Stimulated activated CD8-positive, alpha-beta memory T cell treated with anti-CD3 and anti-CD28 coated beads, Interleukin-15, amount 100 ng/mL, for 1 hour (primary cell): ENCODE data around the gene UBE2E1.

Experiments
- DNase-seq: peaks from one replicate; pipeline ENCODE4 v3.0.0-alpha.2; 2020; ENCODE audit warnings: low read depth

UBE2E1 gene

DNA sequence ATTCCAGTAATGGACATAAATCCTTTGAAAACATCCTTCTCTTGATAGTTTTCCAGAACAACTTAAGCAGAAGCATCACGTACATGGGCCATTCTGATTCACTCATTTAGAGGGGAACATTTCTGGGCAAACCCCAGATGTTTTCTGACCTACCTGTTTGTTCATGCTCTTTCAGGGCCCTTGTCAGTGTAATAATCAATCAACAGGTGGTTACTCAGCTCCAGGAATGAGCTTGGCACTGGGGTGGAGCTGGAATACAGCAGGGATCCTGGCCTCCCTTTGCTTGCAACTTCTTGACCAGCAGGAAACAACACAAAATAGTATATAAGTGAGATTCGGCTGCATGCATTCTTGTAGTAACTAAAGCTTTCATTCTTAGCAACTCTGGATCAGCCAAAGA, 9.2 kb upstream of the UBE2E1 start:
- DNase-seq: no peak

DNA sequence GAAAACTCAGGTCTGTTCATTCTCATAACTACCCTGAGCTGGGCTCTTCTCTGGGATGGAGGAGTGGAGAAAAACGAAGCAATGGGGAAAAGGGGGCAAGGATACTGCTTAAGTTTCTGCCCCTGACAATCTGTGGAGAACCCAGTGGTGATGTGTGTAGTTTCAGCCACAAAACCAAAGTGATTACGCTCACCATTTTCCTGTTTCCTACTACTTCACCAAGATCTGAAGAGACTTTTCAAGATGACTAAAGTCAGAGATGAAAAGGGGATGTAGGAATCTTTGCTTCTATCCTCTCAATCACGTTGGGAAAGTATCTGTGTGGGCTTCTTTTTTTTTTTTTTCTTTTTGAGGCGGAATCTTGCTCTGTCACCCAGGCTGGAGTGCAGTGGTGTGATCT, 8.3 kb upstream of the UBE2E1 start:
- no peak for DNase-seq

DNA sequence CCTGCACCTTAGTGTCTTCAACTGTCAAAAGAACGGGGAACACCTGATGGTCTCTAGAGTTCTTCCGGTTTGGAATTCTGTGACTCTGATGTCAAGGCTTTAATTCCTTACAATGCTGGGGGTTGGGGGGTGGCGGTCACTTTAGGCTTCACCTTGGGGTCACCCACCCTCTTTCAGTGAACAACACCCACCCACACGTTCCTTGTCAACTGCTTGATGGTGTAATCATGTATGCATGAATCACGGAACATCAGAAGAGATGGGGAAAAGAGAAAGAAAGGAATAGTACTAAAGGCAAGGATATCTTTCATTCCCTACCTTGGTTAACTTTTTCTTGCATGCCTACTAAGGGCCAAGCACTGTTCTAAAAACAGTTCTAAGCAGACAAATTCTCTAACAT, 7.3 kb upstream of the UBE2E1 start:
- no peak for DNase-seq

DNA sequence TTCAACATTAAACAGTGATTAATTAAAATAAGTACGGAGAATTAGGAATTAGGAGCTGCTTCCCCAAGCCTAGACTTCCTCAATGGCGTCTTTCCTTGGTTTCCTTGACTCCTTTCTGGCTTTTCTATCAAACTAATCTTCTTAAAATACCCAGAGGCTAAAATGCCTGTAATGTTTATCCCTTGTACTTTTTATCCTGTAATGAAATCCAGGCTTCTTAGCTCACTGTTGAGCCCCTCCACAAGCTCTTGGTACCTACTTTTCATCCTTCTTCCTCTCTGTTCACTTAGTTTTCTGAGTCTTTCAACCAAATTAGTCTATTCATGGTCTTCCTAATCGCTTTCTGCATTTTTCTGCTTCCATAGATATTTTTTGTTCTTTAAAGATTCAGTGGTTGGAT, 6.9 kb upstream of the UBE2E1 start:
- no peak for DNase-seq

DNA sequence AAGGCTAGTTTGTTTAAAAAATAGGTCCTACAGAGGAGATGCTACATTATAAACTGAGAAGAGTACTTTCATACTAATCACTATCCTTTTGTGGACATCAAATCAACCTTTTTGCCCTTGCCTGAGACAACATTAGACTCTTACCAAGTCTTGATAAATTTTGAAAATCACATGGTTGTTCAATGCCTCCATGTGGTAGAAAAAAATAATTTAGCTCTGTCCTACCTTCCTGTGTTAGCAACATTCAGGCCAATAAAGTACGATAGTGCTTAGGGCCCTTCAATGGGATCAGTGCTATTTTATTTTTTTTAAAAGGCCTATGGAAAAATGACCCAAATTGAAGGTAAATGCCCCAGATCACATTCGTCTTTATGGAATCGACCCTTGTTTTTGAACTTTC, 5.0 kb upstream of the UBE2E1 start:
- DNase-seq: no peak

DNA sequence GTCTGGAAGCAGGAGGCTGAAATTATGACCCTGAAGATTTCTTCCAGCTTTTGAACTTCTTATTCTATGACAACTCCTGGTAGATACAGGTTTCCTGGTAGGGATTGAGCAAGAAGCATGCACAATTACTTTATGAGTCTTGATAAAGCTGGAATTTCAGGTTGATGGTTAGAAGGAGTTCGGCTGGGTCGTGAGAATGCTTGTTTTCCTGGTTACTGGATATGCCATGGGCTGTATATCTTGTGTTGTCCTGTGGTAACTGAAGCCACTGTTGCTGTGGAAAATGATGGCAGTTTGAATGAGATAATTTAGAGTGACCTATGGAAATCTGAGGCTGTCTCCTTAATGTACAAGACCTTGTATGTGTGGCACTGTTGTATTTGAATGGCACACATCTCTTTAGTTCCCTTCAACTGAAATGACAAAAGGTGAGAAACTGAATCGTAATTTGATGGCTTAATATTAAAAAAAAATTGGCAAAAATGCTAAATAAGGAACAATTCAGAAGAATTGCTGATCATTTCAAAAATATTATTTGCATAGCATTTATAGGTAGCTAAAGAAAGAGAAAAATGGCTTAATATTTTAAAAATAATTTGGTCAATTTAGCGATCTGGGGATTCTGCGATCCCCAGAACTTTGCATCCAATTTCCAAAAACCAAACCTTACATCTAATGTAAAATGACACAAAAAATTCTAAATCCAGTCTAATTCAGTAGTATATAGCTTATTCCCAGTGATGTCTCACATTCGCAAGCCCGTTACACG, 1.1 kb upstream of the UBE2E1 start:
- DNase-seq: no peak

DNA sequence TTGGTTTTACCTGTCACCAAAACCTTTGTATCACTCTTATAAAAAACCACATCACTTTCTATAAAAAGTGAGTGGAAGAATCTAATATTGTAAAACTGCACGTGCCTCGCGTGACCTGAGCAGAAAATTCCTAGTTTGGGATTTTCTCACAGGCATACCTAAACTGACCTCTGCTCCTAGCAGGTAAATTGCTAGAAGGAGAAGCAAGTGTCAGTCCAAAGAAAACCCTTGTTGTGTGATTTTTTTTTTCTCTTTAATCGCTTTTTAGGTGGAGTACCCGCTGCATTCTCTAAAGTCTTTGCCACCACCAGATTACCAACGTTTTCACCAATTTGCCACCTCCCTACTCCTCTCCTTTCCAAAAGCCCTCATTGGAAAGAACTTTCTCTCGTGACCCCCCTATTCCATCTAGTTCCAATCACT, 534 bp upstream of the UBE2E1 start:
- no peak for DNase-seq

DNA sequence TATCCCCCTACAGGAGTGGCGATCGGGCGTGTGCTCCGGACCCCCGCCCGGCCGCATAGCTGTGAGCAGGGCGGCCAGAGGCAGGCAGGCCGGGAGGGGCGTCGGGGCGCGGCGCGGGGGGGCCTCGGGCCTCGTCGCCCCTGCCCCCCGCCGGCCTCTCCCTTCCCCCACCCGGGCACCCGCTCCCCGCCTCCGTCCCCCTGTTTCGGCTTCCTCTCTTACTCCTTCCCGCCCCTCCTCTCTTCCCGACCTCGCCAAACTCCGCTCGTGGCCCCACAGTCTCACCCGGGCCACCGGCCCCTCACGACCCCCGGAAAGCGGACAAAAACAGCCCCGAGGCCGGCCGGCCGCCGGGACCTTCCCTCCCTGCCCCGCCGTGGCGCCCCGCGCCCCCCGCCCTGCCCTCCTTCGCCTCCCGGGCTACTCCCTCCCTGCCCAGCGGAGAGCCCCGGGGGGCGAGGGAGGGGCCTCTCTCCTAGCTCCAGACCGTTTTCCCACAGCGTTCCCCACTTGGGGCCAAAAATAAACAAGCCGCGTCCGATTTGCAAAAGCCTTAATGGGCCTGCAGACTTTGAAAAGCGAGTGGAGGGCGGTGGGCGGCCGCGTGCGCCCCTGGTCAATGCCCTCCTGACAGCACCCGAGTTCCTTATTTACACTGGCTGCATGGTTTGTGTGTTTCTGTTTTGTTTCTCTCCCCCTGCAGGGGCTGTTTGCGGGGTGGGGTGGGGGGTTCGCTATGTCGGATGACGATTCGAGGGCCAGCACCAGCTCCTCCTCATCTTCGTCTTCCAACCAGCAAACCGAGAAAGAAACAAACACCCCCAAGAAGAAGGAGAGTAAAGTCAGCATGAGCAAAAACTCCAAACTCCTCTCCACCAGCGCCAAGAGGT, 1.0 kb downstream of the UBE2E1 start:
- no peak for DNase-seq

DNA sequence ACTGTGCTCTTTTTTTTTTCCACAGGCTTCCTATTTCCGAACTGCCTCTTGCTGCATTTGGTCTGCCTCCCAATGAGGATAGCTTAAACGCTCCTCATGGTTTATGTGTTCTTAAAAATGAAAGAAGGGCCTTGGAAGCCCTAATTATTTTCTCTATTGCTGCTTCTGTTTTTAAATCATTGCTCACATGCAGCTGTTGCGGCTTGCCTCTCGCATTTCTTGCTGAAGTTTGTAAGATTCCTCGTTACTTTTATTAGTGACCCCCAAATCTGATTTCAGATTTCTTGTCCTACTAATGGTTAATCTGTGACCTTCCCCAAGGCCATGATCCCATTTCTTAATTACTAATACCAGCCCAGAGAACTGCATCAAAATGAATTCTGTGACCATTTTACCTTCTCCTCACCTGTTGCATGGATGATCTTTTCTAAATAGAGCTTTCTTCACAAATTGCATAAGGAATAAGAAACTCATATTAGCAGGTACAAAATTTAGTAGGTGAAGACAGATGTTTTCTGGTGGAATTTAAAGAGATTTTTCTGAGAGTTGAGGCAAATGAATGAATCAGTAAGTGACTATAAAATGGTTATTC, 1.8 kb downstream of the UBE2E1 start:
- DNase-seq: no peak

DNA sequence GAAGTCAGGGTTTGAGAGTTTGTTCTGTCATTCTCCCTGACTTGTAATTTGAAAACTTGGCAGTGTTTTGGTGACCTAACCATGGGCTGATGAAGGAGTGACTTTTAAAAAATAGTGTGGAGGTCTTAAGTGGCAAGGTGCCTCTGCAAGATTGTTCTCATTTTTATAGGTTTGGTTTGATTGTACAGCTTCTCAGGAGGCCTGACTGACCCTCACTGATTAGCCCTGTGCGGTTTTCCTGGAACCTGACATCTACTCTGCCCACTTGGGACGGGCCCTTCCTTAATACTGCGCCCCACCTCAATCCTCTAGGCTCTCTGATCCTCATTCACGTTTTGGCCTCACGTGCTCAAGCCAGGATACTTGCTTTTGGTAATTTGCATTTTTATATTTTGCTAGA, 2.8 kb downstream of the UBE2E1 start:
- no peak for DNase-seq

DNA sequence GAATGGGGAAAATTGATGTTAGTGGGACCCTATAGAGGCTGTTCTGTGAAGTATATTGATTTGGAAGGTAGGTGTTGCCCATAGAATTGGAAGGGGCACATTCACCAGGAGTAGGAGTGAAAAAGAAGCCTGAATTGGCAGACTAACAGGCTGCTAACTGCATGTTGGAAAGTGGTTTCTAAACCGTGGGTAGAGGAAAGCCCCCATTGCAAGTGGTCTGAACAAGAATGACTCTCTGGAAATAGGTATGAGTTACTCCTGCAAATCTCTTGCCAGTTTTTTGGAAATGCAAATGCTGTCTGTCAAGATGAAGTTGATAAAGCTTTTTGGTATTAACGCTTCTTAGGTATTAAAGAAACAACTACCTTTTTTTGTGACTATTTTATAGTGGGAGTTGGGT, 3.5 kb downstream of the UBE2E1 start:
- DNase-seq: no peak

DNA sequence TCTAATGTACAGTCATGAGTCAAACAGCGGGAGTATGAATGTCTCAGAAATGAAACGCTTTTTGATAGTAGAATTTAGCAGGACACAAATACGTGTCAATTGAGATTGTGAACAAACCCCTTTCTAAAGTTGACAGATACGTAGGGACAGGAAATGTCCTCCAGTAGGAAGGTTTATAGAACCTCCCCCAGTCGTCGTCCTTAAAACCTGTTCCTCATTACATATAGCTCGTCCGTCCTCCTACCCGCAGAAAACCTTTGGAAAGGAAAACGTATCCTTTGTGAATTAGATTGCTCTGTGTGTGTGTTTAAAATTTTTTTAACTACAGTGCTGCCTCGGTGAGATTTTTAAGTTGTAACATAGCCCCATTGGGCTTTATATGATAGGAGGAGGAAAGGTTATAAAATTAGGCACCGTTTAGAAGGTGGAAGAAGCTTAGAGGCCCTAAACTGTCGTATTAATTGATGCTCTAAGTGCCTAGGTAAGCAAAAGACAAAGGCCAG, 4.1 kb downstream of the UBE2E1 start:
- DNase-seq: no peak

DNA sequence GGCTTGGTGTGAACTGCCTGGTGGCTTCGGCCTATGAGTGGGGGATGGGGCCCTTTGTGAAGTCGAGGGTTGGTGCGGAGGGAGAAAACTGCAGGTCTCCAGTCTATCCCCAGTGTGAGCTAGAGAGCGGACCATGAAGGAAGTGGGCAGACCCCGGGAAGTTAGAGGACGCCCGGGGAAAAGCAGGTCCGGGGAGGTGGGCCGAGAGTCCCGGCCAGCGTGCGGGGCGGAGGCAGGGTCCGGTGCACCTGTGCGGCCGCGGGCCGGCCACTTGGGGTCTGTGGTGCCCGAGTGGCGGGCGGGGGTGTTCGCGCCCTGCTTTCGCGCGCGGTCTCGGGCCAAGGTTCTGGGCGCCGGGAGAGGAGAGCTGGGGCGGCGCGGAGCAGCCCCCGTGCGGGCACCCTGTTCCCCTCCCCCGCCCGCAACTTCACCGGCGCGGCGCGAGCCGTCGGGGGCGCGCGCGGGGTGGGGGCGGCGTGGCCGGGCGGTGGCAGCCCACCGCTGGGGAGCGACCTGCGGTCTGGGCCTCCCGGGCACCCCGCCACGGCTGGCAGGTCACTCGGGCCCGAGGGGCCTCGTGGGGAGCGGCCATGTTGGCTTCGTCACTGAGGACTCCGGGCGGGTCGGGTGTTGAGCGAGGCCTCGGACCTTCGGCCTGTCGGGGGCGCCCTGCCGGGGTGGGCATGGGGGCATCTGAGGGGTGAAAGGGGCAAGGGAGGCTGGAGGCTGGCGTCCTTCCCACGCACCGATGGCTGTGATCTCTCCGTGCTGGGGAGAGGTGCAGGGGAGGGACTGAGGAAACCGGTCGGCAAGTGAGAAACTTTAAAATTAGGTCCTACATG, 4.8 kb downstream of the UBE2E1 start:
- no peak for DNase-seq

DNA sequence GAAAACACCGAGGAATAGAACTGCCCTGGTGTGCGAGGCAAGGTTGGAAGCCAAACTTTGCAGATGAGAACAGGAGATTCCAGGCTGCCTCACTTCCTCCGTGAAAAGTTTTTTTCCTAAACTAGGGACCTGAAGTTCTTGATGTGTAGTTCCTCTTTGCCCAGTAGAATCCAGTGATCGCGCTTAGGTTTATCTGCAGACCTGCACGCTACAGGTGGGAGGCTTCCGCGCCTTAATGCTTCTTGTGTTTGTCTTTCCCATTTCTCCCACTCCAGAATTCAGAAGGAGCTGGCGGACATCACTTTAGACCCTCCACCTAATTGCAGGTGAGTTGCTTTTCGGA, 5.4 kb downstream of the UBE2E1 start:
- DNase-seq: no peak

DNA sequence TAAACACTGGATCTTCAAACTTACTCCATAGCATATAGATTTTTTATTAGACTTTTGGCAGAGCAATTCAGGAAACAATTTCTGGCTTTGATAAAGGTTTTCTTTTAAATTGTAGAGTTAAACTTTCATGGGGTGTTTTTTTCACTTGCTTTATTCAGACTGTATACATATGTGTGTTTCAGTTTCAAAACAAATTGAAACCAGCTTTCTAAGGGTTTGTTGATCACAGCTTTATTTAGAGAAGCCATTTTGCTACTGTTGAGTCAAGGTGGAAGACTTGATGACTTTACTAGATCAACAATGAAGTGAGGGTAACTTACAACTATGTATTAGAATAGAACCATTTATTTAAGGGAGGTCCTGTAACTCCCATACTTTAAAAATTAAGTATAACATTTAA, 6.2 kb downstream of the UBE2E1 start:
- DNase-seq: no peak

DNA sequence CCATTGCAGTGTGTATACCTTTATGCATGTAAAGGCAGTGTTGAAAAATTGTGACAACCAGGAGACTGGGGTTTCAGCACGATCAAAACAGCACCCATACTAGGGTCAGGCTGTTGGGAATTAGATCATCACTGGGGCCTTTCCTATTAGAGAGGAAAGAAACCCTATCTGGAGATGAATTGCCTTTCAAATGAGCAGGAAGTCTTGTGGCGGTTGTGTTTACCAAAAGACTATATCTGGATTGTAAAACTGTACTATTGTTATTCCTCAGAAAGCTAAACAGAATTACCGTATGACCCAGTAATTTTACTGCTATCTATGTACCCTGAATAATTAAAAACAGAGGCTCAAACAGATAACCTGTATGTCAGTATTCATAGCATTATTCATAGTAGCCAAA, 10.1 kb downstream of the UBE2E1 start:
- no peak for DNase-seq

DNA sequence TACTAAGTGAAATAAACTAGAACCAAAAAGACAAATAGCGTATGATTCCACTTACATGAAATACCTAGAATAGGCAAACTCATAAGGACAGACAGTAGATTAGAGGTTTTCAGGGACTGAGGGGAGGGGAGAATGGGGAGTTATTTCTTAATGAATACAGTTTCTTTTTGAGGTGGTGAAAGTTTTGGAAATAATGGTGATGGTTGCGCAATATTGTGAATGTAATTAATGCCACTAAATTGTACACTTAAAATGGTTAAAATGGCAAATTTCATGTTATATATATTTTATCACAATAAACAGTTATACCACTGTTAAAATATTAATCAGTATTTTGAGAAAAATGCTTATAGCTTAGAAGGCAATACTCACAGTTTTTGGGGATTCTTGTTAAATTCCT, 11.0 kb downstream of the UBE2E1 start:
- no peak for DNase-seq

DNA sequence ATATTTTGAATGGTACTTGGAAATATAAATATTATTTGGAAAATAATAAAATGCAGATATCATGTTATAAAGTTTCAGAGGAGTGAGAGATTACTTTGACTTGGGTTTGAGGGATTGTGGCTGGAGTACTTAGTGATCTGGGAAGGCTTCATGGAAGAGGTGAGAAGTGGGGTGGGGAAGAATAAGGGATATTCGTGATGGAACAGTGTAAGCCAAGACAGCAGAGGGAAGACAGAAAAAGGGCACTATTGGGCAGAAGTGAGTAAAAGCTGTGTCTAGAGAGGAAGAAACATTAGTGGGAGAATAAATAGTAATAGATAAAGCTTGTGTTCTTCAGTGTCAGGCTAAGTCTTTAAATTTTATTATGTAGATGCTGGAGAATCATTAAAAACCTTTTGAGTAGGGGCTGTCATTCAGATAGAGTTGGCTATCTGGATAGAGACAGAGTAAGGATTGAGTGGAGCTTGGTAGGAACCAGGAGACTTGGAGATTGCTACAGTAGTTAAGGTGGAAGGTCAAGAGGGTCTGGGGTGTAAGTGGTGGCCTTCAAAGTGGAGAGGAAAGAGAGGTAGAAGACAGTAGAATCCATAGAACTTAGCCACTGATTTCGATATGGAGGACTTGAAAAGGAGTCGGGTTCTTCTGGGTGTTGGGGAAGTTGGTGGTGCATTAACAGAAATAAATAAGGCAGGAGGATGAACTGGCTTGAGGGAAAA, 11.9 kb downstream of the UBE2E1 start:
- no peak for DNase-seq

DNA sequence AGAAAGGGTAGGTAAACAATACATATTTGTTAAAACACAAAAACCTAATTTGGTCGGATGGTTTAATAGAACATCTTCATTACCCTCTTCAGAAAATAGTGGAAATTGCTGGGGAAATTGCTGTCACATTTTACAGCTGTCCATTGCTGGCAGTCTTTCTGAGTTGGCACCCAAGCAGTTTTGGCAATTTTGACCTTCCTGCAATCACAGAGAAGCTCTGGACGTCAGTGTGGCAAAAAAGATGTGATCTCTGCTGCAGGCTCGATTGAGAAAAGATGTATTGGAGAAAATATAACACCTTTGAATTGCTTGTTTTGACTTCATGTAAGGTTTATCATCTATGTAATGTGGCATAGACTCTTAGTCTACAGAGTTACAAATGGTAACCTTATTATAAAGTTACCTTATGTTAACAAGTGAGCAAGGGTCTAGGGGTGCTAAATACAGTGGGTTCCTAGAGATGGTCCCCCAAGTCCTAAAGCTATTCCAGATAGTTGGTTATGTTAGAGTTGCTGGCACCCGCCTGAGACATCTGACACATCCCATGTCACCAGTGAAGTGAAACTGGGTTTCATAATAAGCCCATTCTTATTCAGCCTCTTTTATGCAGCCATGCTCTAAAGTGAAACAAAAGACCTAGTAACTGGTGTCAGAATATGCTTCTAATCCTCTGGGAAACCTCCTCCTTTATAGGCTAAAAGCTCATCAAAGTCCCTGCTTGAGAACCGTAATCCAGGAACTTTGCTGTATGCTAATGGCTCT, 14.0 kb downstream of the UBE2E1 start:
- no peak for DNase-seq

DNA sequence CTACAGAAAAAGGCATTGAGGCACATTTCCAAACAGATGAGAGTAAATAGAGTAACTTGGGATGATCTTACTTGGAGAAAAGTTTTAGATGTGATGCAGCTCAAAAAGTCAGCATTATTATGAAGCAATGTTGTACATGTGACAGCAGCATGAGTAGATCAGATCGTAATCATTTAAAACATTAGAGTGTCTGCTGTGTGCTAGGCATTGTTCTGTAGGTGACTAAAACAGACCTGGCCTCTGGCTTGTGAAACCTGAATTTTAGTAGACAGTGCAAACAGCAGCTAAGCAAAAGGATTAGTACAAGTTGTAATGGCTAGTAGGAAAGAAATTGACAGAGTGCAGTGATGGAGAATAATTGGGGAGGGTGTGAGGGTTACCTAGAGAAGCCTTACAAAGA, 15.1 kb downstream of the UBE2E1 start:
- DNase-seq: no peak

DNA sequence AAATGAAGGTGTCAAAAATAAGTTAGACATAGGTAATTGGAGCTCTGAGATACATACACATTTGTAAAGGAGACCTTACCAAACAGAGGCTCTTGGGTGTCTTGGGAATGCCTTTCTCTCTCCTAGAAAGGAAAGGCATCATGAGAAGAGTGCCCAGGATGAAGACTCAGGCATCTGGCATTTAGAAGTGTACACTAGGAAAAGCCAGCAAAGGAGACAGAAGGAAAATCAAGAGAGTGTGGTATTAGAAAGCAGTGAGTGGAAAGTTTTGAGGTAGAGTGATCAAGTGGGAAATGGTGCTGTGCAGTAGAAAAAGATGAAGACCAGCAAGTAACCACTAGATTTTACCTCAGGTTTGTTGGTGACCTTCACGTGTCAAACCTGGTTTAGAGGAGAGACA, 16.1 kb downstream of the UBE2E1 start:
- DNase-seq: no peak
